Activated T-cell treated with anti-CD3 and anti-CD28 coated beads for 1 hour (primary cell): ENCODE results near the gene PSORS1C2.

Experiments used
- DNase-seq: peaks from one replicate; pipeline ENCODE4 v3.0.0-alpha.2; 2020; ENCODE audit warnings: low read depth

Gene PSORS1C2

DNA sequence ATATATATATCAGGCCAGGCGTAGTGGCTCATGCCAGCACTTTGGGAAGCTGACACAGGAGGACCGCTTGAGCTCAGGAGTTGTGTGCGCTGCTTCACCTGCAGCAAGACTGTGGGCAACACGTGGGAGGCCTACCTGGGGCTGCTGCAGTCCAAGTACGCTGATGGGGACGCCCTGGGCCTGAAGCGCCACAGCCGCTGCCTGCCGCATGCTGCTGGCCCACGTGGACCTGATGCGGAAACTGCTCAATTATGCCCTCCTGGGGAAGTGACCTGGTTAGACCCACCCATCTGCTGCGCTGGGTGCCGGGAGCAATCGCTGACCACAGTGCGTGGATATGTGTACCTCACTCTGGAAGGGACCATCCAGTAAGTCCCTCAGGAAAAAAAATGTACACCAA lies 1.8 kb upstream of the PSORS1C2 start:
- no peak for DNase-seq

DNA sequence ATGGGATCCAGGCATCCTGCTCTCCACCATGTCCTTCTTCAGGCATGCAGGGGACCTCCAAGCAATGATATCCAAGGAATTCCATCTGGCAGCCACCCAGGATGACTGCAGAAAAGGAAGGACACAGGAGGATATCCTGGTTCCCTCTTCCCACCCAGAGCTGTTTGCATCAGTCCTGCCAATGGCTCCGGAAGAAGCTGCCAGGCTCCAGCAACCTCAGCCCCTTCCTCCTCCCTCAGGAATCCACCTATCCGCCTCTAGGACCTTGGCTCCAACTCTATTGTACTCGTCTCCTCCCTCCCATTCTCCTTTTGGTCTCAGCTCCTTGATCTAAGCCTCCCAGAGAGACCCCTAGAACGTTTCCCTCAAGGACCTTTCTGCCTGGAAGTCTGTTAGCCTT lies 733 bp upstream of the PSORS1C2 start:
- no peak for DNase-seq

DNA sequence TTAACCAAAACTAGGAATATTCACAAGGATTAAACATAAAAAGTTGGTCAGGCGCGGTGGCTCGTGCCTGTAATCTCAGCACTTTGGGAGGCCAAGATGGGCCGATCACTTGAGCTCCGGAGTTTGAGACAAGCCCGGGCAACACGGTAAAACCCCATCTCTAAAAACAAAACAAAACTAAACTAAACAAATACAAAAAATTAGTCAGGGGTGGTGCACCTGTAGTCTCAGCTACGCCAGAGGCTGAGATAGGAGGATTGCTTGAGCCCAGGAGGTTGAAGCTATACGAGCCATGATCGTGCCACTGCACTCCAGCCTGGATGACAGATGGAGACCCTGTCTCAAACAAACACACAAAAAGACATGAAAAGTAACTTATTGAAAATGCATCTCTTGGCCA lies 3.2 kb downstream of the PSORS1C2 start:
- DNase-seq, result no peak

DNA sequence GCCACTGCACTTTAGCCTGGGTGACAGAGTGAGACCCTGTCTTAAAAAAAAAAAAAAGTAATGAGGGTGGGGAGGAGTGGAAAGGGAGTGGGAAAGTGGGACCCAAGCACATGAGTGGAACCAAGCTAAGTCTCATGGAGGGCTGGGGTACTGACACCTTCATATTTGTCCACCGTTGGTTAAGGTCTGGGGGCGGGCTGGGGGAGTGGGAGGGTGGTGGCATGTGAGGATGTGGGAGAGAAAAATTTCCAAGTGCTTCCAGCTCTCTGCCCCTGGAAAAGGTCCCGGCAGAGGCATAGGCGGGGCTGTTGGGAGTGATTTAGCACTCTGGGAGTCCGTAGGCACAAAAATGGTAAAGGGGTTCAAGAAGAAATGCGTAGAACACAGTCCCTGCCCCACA lies 6.1 kb downstream of the PSORS1C2 start:
- no peak for DNase-seq

DNA sequence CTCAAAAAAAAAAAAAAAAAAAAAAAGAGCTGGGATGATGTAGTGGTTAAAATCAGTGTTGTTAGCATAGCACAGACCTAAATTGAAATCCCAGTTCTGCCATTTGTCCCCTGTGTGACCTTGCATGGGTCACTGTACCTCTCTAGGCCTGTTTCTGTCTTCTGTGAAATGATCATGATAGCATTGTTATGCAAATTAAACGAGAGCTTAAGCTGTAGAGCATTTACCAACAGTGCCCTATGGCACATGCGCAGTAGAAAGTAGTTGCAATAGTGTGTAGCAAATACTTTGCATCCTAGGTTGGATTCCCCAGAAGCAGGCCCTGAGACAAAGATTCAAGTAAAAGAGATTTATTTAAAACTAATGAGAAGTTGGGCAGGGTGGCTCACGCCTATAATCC lies 7.3 kb downstream of the PSORS1C2 start:
- DNase-seq, result no peak

DNA sequence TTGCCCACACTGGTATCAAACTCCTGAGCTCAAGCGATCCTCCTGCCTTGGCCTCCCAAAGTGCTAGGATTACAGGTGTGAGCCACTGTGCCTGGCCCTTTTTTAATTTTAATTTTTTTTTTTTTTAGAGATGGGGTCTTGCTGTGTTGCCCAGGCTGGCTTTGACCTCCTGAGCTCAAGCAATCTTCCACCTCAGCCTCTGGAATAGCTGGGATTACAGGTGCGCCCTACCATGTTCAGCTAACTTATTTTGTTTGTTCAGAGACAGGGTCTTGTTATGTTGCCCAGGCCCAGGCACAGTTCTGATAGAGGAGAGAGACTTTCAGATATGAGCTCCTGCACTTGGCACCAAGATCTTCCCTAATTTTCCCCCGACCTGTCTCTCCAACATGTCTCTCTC lies 8.1 kb downstream of the PSORS1C2 start:
- DNase-seq, result no peak

DNA sequence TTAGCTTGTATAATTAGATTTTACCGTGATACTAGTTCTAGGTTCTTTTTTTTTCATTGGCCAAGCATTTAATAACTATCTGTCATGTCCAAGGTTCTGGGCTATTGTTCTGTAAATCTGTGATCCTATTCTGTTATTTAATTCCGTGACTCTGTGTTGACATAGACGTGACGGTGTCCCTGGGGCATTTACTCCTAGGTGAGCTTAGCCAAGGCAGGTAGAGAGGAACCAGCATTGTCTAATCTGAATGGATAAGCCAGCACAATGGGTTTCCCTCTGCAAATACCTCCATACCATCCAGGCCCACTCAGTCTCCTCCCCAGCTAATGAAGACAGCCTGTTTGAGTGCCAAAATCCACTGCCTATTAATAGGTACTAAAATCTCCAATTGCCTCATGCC lies 9.7 kb downstream of the PSORS1C2 start:
- DNase-seq, result no peak

DNA sequence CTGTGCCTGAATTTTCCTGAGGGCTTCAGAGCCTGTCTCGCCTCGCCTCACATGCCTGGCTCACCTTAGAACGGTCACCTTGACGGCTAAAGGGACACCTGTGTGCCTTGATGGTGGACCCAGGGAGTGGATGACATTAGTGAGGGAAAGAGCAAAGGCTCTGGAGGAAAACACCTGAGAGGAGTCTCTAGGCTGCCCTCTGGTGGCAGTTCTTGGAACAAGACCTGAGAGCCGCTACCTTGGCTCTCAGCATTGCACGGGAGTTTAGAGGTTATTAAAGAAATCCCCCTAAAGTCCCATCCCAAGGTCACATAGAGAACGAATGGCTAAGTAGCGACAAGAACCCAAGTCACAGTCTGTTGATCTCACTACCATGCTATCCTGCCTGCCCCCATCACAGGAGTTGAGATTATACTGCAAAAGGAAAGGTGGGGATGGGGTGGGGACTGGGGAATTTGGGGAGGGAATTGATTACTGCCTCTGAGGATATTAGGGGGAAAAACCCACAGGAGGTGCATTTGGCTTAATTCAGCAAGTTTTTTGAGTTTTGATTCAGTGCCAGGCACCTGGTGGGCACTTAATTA lies 10.7 kb downstream of the PSORS1C2 start:
- peak; percentile 69 for DNase-seq

DNA sequence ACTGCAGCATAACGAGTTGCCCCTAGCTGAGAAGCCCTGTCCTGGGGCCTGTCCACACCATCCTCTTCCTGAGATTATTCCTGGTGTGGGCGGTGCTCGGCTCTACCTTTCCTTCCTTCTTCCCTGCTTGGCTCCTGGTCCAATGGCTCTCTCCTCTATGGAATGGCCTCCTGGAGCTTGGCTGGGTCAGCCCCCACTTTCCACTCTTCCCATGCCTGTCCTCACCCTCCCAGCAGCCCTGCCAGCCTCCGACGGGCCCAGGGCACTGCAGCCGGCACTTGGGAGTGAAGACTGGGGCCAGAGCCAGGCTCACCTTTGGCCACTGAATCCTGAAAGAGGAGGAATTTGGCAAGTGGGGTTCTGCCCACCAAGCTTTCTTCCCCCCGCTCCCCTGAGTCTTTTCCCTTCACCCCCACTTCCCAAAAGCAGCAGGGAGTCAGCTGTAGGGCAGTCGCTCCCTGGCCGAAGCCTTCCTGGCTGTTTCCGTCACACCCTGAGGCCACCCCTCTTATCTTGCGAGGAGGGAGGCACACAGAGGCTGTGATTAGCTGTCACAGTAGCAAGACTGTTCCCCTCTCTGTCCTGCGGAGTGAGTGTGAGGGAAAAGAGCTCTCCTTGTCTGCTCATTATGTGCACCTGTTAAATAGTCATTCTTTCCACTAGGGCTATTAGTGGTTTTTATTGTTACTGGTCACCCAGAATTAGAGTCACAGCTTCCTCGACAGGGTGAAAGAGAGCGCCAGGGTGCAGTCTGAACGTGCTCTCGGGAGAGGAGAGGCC lies 12.3 kb downstream of the PSORS1C2 start:
- DNase-seq, result no peak

DNA sequence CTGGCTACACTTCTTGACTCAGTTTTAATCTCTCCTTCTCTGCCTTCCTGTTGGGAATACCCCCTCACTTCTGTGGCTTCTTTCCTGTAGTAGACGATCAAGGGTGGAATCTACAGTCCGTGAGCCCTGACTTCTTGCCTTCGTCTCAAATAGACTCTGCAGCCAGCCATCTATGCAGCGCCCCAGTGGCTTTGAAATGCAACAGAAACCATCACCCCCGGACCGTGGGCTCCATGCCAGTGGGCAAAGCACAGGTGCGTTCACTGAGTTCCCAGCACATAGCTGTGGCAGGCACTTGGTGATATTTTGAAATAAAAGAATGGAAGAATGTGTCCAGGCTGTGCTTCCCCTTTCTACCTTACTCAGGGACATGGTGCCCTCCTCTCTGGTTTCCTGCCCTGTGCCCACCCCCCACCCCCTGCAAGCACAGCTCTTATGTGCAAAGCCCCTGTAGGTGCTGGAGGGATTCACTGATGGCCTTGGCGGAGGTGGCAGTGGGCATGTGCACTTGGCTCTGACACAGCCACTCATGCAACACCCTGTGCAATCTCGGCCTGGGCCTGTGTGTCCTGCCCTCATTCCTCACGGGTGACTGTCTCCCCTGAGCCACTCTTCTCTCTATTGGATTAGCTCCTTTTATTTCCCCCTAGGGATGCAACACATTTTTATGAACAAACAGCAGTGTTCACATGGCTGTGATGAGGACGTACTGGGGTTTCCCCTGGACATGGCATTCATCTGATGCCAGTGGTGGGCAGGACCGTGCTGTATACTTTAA lies 13.1 kb downstream of the PSORS1C2 start:
- DNase-seq, result no peak

DNA sequence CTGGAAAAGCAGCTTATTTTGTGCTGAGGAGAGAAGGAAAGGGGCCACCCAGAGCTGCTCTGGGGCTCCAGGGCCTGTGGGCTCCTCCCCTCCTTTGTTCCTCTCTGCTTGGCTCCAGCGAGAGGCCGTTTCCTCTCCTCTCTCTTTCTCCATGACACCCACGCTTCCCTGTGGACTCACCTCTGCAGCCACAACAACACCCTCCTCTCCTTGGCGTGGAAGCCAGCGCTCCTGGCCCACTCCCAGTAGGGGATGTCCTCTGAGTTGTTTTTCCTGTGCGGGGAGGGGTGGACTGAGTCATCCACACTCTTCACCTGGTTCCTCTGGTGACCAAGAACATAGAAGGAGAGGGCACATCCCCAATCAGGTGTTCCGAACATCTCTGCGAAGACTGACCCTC lies 13.7 kb downstream of the PSORS1C2 start:
- no peak for DNase-seq

DNA sequence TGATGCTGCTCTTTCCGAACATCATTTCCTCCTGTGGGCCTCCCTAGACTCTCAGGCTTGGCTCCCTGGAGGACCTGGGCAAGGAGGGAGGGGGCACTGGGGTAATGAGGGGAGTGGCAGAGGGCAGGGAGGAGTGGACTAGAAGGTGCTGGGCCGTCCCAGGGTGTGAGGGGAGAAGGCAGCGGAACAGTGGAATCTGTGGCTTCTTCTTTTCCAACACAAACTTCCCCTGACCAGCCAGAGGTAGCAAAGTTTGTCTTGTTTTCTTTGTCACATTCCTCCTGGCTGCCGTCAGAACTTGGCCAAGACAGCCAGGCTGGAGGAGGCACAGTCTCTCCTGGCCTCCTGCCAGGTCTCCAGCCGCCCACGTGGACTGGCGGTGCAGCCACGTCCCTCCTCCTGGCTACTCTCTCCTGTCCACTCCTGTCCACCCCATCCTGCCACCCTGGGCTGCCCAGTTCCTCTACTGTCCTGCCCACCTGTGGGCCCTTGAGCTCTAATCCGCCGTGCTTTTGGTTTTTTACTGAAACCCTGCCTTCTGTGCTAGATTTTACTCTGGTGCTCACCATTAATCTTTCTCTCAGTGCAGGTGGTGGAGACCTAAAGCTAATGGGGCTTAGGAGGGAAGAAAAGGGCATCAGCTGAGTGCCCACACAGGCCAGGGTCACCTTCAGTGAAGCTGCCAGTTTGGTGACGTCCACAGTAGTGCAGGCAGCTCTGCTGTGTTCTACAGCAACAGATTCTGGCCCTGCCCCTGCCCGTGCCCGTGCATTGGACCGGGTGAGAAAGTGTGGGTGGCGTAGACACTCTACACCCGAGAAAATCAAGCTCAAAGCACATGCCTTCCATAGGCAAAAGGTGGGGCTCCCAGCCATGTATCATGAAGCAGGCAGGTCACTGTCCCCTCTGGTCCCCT lies 15.8 kb downstream of the PSORS1C2 start:
- no peak for DNase-seq

DNA sequence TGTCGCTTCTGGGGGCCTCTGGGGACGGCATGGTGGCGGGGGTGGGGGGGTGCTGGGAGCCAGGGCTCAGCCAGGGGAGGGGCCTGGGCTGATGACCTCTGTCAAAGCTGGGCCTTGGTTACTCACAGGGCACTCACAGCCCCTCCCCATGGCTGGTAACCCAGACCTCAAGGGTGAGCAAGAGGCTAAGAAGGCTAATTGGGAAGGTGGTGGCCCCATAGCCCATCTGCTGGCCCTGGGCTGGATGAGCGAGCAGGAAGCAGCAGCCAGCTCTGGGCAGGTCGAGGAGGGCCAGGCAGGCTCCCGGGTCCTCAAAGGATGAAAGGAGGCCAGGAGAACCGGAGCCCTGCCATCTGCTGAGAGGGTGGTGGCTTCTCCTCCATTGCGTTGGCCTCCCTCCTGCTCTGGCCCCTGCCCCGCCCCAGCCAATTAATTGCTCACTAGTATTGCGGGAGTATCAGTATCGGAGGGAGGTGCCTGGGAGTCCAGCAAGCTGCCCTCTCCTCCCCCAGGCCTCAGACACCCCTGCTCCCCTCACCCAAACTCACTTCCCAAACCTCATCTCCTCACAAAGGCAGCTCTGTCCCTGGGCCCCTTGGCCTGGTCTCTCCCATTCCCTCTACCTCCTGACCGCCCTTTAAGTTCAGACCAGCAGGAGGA lies 17.6 kb downstream of the PSORS1C2 start:
- DNase-seq, result no peak

DNA sequence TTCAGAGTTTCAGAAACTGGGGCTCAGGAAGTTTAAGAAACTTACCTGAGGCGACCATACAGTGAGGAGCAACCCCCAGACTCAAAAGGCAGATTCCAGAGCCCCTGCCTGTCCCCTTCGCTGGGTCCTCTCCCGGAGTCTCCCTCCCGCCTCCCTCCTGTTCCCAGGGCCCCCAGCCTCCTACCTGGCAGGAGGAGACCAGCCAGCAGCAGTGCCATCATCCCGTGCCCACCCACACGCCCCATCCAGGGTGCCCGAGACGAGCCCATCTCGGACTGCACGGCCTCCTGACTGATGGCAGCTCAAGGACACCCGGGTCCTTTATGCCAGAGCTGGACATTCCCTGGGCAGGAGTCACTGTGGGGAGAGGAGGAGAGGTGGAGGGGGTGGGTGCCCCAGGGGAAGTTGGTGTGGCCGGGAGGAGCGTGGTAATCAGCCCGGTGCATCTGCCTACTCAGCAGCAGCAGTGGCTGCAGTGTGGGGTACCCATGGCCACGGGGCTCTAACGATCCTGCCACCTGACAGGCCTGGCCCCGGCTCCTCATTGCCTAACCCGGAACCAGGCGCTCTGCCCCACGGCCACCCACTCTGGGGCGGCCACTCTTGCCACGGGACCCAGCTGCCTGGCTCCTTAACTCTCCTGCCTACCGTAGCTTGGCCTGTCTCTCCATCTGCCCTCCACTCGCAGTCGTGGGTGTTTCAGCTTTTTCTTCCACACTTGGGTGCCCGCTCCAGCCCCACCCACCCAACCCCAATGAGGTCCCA lies 18.5 kb downstream of the PSORS1C2 start, which contains the start of gene CDSN:
CDSN (minus strand) TSS at position 296 of the 765 bp plus-strand sequence; CDS start at position 269, 27 bp downstream.
- DNase-seq, result no peak

DNA sequence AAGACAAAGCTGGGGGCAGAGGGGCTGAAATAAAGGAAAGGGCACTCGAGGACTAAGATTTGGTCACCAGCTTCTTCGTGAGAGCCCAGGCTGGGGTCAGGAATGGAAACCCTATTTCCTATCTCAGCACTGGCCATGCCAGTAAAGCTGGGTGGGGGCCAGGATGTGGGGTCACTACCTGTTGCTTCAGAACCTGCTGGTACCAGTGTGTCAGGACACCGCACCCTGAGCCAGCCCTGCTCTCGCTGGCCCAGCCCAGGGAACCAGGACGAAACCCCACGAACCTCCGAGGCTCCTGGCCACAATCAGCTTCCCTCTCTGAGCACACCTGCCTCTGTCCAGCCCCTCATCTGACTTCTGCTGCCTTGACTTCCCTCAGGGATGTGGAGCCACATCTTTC lies 20.7 kb downstream of the PSORS1C2 start:
- no peak for DNase-seq

DNA sequence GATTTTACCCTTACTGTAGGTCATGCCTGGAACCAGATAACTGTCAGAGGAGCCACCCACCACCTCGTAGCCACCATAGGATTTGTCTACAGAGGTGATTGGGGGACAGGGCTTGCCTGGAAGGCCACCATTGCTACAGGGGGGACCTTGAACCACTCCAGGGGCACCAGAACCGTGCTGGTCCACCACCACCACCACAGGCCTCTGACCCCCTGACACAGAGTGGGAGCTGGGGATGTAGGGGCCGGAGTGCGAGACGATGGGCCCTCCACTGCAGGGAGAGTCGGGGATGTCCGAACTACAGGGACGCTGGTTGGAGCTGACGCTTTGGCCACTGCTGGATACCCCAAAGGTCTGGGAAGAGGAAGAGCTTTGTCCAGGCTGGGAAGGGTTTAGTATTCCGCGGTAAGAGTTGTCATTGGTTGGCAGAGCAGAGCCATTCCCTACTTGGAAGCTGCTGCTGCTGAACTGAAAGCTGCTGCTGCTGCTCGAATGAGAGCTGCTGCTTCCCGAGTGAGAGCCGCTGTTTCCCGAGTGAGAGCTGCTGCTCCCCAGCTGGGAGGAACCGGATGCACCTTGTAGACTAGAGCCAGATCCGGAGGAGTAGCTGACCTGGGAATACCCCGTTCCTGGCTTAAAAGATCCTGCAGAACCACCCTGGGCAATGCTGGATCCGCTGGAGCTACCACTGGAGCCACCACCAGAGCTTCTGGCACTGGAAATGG lies 22.0 kb downstream of the PSORS1C2 start:
- DNase-seq, result no peak

DNA sequence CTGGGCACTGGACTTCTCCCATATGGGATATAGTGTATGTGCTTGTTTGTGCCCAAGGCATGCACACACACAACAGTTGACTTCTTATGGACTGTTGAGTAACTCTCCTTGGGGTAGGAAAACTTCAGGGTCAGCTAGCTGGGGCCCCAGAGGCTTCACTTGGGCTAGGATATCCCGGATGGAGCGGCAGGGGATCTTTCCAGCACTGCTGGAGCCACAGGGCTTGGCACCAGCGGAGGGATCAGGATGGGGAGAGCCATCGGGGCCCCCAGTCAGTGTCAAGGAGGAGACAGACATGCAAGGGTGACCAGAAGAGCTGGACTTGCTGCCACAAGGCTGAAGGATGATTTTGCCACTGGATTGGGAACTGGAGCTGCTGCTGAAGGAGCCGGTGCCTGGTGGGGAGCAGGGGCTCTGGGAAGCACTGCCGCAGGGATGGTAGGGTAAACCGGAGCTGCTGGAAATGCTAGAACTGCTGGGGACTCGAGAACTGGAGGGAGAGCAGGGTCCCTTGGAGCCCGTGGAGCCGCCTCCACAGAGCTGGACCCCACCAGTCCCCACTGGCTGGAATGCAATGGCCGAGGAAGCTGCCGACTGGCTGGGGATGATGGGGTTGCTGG lies 22.8 kb downstream of the PSORS1C2 start:
- no peak for DNase-seq

DNA sequence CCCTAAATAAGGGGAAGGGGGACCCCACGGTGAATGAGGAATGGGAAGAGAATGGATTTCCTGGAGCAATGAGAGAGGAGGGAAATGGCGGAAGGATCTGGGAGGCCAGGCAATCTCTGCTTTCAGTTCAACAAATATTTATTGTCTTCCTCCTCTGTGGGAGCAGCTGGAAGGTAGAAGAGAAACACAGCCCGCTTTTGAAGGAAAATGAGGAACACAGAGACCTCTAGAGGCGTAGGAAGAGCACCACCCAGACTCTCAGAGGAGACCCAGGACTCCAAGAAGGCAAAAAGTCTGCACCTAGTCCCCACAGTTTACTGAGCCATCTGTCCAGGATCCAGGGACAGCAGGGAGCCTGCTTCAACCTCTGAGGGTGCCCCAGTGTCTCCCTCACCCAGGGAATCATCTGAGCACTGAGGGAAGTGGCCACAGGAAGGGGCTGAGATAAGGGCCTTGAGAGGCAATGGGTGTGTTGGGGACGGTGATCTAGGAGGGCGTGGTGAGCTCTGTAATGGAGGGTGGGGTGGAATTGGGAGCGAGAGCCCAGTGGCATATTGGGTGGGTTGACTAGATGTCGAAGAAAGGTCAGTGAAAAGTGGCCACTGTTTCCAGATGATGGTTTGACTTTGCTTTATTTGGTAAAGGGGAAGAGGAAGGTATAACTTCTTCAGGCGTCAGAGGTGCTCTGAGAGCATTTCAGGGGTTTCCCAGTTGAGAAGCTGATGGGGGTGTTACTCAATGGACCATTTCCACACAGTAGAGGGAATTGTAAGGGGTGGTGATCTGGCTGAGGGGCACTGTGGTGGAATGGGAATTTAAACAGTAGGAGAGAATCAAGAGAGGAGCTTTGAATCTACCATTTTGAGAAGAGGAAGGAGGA lies 23.7 kb downstream of the PSORS1C2 start:
- no peak for DNase-seq

DNA sequence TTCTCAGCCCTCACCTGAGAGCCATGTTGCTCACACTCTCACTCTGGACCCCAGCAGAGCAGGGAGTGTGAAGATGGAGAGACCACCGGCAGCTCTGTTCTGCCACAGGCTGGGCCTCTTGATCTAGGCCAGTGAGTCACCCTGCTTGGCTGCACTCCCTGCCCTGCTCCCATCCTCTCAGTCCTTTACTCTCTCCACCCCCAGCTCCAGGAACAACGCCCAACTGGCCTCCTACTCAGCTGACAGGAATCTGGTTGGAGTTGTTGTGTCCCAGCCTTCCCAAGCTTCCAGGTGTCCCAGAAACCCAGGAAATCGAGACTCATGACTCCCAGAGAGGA lies 24.4 kb downstream of the PSORS1C2 start, which contains the start of gene PSORS1C1:
PSORS1C1 (plus strand) TSS at position 260 of the 338 bp plus-strand sequence. CDS start 14,833 bp downstream, outside the sequence.
- no peak for DNase-seq
